SK-N-SH (cell line): ENCODE measurements around the gene ZNF597. TPM values are rescaled to one million over a fixed set of nuclear protein-coding genes. Genes with fewer than 3 reads are reported as not detected.
A peak's percentile ranks its signal among the peaks of the same experiment; 100 is the strongest.

Experiments used
- CTCF ChIA-PET: fragments of 300-600, 350-600 bp; formaldehyde crosslinking; extraction: SDS; loops from one replicate; lab custom pipeline; 2021; lab: Yijun Ruan, JAX
- POLR2A ChIA-PET: fragments of 350-600 bp; sonication (Branson Sonifier 250); formaldehyde crosslinking; extraction: SDS; loops from one replicate; lab custom pipeline; 2020; ENCODE audit warnings: antibody characterized with exemption, inconsistent platforms; lab: Yijun Ruan, JAX
- DNase-seq: peaks from one replicate; pipeline ENCODE4 v3.0.0; 2012
- H2AFZ ChIP-seq: fragments of 200-600 bp; sonication (generic); 2 replicates; pipeline ENCODE4 v1.8.1; 2016; ENCODE audit warnings: antibody characterized with exemption, mild to moderate bottlenecking, low read depth
- H3F3A ChIP-seq: fragments of 200-600 bp; sonication (generic); replicated peaks from 2 replicates; pipeline ENCODE3; 2016; ENCODE audit warnings: antibody characterized with exemption, mild to moderate bottlenecking; ENCODE audit not compliant: insufficient read depth
- H3K27ac ChIP-seq, 2 experiments: fragments of 200-500 bp in 1 of 2; fragments of 200-600 bp in 1 of 2; sonication (Bioruptor generic) in 1 of 2; sonication (generic), shearing (Covaris generic) in 1 of 2; 2 replicates each; pipeline versions ENCODE4 v1.5.1 to v1.6.1; 2014 to 2016; ENCODE audit warnings: low read depth in 2 of 2, inconsistent platforms in 1 of 2, low read length in 1 of 2, mild to moderate bottlenecking in 1 of 2, mixed read lengths in 1 of 2
- H3K27me3 ChIP-seq: fragments of 200-600 bp; sonication (generic), shearing (Covaris generic); 2 replicates; pipeline ENCODE4 v1.6.1; 2016; ENCODE audit warnings: mixed run types; ENCODE audit not compliant: insufficient read depth
- H3K36me3 ChIP-seq, 2 experiments: fragments of 200-500 bp in 1 of 2; fragments of 200-600 bp in 1 of 2; sonication (Bioruptor generic) in 1 of 2; sonication (generic) in 1 of 2; replicated peaks in 1 of 2; 2 replicates each; pipeline versions ENCODE3 to v1.5.1; 2014 to 2016; ENCODE audit warnings: low read length in 1 of 2, mild to moderate bottlenecking in 1 of 2; ENCODE audit not compliant: insufficient read depth in 2 of 2, control insufficient read depth in 1 of 2
- H3K4me1 ChIP-seq, 2 experiments: fragments of 200-500 bp in 1 of 2; fragments of 200-600 bp in 1 of 2; sonication (Bioruptor generic) in 1 of 2; sonication (generic), shearing (Covaris generic) in 1 of 2; 2 replicates each; pipeline versions ENCODE4 v1.5.1 to v1.6.1; 2014 to 2016; ENCODE audit warnings: low read depth in 1 of 2, low read length in 1 of 2, mixed run types in 1 of 2; ENCODE audit not compliant: insufficient read depth in 2 of 2, control insufficient read depth in 1 of 2
- H3K4me2 ChIP-seq: fragments of 200-600 bp; sonication (generic), shearing (Covaris generic); 2 replicates; pipeline ENCODE4 v1.6.1; 2017; ENCODE audit warnings: mixed run types
- H3K4me3 ChIP-seq, 2 experiments: fragments of 200-500 bp in 1 of 2; fragments of 200-600 bp in 1 of 2; sonication (Bioruptor generic) in 1 of 2; sonication (generic), shearing (Covaris generic) in 1 of 2; 2 replicates each; pipeline versions ENCODE4 v1.5.1 to v1.8.1; 2014 to 2016; ENCODE audit warnings: low read depth in 2 of 2, inconsistent platforms in 1 of 2, low read length in 1 of 2, mild to moderate bottlenecking in 1 of 2, mixed read lengths in 1 of 2, moderate library complexity in 1 of 2
- H3K79me2 ChIP-seq: fragments of 200-600 bp; sonication (generic); 2 replicates; pipeline ENCODE4 v1.8.1; 2017; ENCODE audit warnings: mild to moderate bottlenecking; ENCODE audit not compliant: insufficient read depth
- H3K9ac ChIP-seq: fragments of 200-600 bp; sonication (generic); 2 replicates; pipeline ENCODE4 v1.6.1; 2017; ENCODE audit warnings: mixed run types
- H3K9me2 ChIP-seq: fragments of 200-600 bp; sonication (generic); 2 replicates; pipeline ENCODE4 v1.6.1; 2017; ENCODE audit warnings: mixed run types
- H3K9me3 ChIP-seq: fragments of 200-600 bp; sonication (generic); 2 replicates; pipeline ENCODE4 v1.6.1; 2017; ENCODE audit warnings: mixed run types, mild to moderate bottlenecking, moderate library complexity
- H4K20me1 ChIP-seq: fragments of 200-600 bp; sonication (generic); 2 replicates; pipeline ENCODE4 v1.6.1; 2017; ENCODE audit warnings: mild to moderate bottlenecking, mixed run types; ENCODE audit not compliant: insufficient read depth
- CTCF ChIP-seq: fragments of 200-600 bp; sonication (generic); IDR thresholded peaks from 2 replicates; pipeline ENCODE4 v1.6.1; 2017; ENCODE audit warnings: antibody characterized with exemption, mild to moderate bottlenecking, moderate library complexity
- EZH2phosphoT487 ChIP-seq: fragments of 200-600 bp; sonication (generic); IDR thresholded peaks from 2 replicates; pipeline ENCODE4 v1.6.1; 2017; ENCODE audit warnings: low read depth, mixed run types, mild to moderate bottlenecking, antibody characterized with exemption, moderate library complexity, borderline replicate concordance
- FOXJ3 ChIP-seq: sonication (generic); formaldehyde crosslinking; IDR thresholded peaks from 2 replicates; pipeline ENCODE4 v1.5.1; 2020; ENCODE audit warnings: mild to moderate bottlenecking, missing genetic modification reagents
- FOXM1 ChIP-seq: IDR thresholded peaks from 2 replicates; pipeline ENCODE4 v1.4.0; 2012; ENCODE audit warnings: low read depth, mild to moderate bottlenecking
- GABPA ChIP-seq: IDR thresholded peaks from 2 replicates; pipeline ENCODE4 v1.4.0; 2012; ENCODE audit warnings: low read depth, mild to moderate bottlenecking
- GATA2 ChIP-seq: sonication (generic); formaldehyde crosslinking; IDR thresholded peaks from 2 replicates; pipeline ENCODE4 v1.5.0; 2020; ENCODE audit warnings: mild to moderate bottlenecking, missing genetic modification reagents
- MAX ChIP-seq: IDR thresholded peaks from 2 replicates; pipeline ENCODE4 v1.4.0; 2012; ENCODE audit warnings: low read depth
- MXI1 ChIP-seq: IDR thresholded peaks from 2 replicates; pipeline ENCODE4 v1.6.1; 2012; ENCODE audit warnings: mild to moderate bottlenecking, low read depth, low read length, improper control_type of control experiment
- NFIC ChIP-seq: IDR thresholded peaks from 2 replicates; pipeline ENCODE4 v1.4.0; 2012; ENCODE audit warnings: borderline replicate concordance
- REST ChIP-seq: IDR thresholded peaks from 2 replicates; pipeline ENCODE4 v1.6.1; 2012; ENCODE audit warnings: mild to moderate bottlenecking, low read depth, low read length, moderate library complexity
- SMC3 ChIP-seq: IDR thresholded peaks from 2 replicates; pipeline ENCODE4 v1.6.1; 2012; ENCODE audit warnings: low read depth, low read length, improper control_type of control experiment
- TAF1 ChIP-seq: IDR thresholded peaks from 2 replicates; pipeline ENCODE4 v1.6.1; 2012; ENCODE audit warnings: low read depth, mild to moderate bottlenecking, low read length, moderate library complexity, borderline replicate concordance
- USF1 ChIP-seq: IDR thresholded peaks from 2 replicates; pipeline ENCODE4 v1.4.0; 2012; ENCODE audit warnings: low read depth, borderline replicate concordance
- USF2 ChIP-seq: fragments of 150-350 bp; IDR thresholded peaks from 2 replicates; pipeline ENCODE4 v1.6.1; 2017; ENCODE audit warnings: antibody characterized with exemption, low read length, low read depth, borderline replicate concordance
- YY1 ChIP-seq: IDR thresholded peaks from 2 replicates; pipeline ENCODE4 v1.4.0; 2012; ENCODE audit warnings: low read depth, mild to moderate bottlenecking
- WGBS: methylation state at CpG from one replicate; pipeline ENCODE4 v1.1.6; 2017; ENCODE audit warnings: low lambda C conversion rate; 5-methylcytosine and 5-hydroxymethylcytosine counted together
- polyA plus RNA-seq, 3 experiments: library from polyadenylated mRNA; depleted of rRNA; stranded (reverse); fragments of >200 nt; gene quantifications; 2 replicates each; pipeline ENCODE4 v1.2.3, GENCODE V29; 2012

Gene ZNF597
- polyA plus RNA-seq, 1 of the 3 experiments (the other 2 are of a cell fraction), result 1.1 TPM

GRCh38 chr16:3457434-3458252 is 14.3 kb upstream of the ZNF597 start (continued):
- peak; percentile 80 for TF ChIP-seq TAF1
- no peak for TF ChIP-seq REST
- peak; percentile 79 for TF ChIP-seq GABPA
- TF ChIP-seq YY1, result peak; percentile 97
- no peak; the same call in 1 of the 2 replicates for TF ChIP-seq SMC3
- no peak for TF ChIP-seq GATA2 (CRISPR knock-in tag)
- no peak for TF ChIP-seq FOXM1
- peak; percentile 86 for TF ChIP-seq USF1

GRCh38 chr16:3454631-3455147 is 11.4 kb upstream of the ZNF597 start:
- no peak for DNase-seq
- Histone ChIP-seq H3K9ac (no peak overlapping the region), H3K4me1 (peaks cover 5 to 13% of the 10 kb centered on the region in 2 experiments; a peak in 3 of 4 replicates), H2AFZ (no peak overlapping the region), H3K4me3 (no peak overlapping the region), H3K27me3 (no peaks in the 10 kb centered on the region), H3F3A (no peaks in the 10 kb centered on the region), H3K4me2 (no peak overlapping the region), H3K9me3 (no peaks in the 10 kb centered on the region), H4K20me1 (peaks cover 5% of the 10 kb centered on the region), H3K79me2 (peaks cover 19% of the 10 kb centered on the region), H3K9me2 (no peaks in the 10 kb centered on the region), H3K27ac (no peak overlapping the region)
- CTCF ChIA-PET, result no interaction called here
- POLR2A ChIA-PET, result no interaction called here
- 84% methylated on average over 10 of the region's 10 CpGs for whole genome bisulfite sequencing
- TF ChIP-seq GATA2 (CRISPR knock-in tag) (no peak), FOXJ3 (no peak), EZH2phosphoT487 (no peak), MXI1 (no peak), NFIC (no peak), CTCF (no peak), SMC3 (no peak), USF2 (no peak), MAX (no peak)
- TF ChIP-seq, all 33 proteins: peak for 0
- no peaks in the 10 kb centered on the region for H3K36me3 ChIP-seq
